ENCODE measurements around the gene C1QC.

Gene C1QC

DNA sequence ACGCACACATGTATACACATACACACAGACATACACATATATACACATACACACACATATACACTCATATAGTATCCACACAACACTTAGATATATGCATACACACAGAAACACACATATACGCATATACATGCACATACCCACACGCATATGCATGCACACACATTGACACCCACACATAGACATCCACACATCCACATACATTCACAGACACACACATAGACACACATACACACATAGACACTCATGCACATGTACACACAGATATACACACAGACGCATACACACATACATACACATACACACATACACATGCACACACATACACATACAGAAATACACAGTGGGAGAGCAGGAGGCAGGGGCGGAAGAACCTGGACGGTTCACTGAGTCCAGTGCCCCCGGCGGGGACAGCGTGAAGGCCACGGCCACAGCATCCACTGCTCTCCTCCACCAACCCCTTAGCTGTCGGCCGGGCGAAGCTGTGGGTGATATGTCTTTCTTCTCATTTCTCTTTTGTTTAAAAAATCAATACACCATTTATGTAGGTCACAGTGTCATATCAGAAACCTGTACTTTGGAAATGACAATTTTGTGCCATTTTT lies 6.8 kb downstream of the C1QC start:
- no peaks in the 10 kb centered on the region for H3K9me3 ChIP-seq (ENCODE audit: control insufficient read depth, low read length)
- H3K4me1 ChIP-seq (ENCODE audit: control insufficient read depth, insufficient read depth, low read length, poor library complexity, severe bottlenecking), result no peaks in the 10 kb centered on the region
- no peaks in the 10 kb centered on the region for H3K36me3 ChIP-seq (ENCODE audit: control insufficient read depth, insufficient read depth, low read length)
- no peak overlapping the region for H3K27ac ChIP-seq (ENCODE audit: low read depth, low read length, severe bottlenecking)
- no peak overlapping the region for H3K4me3 ChIP-seq (ENCODE audit: extremely low read depth, insufficient read depth, low read length, poor library complexity, severe bottlenecking)
- 88 to 94% methylated on average over 8 to 9 of the region's 13 CpGs for WGBS, 2 experiments (ENCODE audit: insufficient coverage in 2 of 2)

DNA sequence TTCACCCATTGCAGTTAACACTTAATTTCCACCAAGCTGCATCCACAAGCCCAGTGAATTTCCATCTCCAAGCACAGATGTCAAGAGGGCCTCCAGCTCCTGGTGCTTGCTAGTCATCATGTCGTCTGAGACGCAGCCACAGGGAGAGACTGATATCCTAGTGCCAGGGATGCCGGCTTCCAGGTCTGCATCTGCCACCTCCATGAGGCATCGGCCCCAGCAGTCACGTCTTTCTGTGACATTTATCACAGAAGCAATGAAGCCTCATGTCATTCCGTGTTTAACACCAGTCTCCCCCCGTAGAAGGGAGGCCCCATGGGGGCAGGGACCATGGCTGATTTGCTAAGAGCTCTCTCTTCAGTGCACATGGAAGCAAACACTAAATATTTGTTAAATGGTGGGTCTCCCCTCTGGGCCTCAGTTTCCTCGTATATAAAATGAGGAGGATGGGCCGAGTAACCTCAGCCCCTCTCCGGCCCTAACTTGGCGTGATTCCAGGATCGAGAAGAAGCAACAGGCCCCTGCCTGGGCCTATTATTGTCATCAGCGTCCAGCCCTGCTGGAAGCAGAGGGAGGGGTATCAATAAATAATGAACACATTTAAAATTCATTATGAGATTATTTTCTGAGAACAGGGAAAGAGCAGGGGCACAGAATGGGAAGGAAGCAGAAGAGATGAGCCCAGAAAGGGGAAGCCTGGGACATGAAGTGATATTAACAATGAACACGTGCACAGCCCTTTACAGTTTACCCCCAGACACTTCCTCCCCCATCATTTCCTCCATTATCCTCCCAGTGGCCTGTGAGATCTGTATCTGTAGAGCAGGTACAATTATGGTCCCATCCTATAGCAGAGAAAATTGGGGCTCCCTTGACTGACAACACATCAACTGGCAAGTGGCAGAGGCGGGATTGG lies 8.8 kb downstream of the C1QC start:
- Histone ChIP-seq H3K4me3 (ENCODE audit: extremely low read depth, insufficient read depth, low read length, poor library complexity, severe bottlenecking) (no peak overlapping the region), H3K4me1 (ENCODE audit: control insufficient read depth, insufficient read depth, low read length, poor library complexity, severe bottlenecking) (no peaks in the 10 kb centered on the region), H3K36me3 (ENCODE audit: control insufficient read depth, insufficient read depth, low read length) (no peaks in the 10 kb centered on the region), H3K9me3 (ENCODE audit: control insufficient read depth, low read length) (no peaks in the 10 kb centered on the region), H3K27ac (ENCODE audit: low read depth, low read length, severe bottlenecking) (no peak overlapping the region)
- 90% methylated on average over 13 of the region's 15 CpGs for WGBS, 2 experiments (ENCODE audit: insufficient coverage in 2 of 2)

DNA sequence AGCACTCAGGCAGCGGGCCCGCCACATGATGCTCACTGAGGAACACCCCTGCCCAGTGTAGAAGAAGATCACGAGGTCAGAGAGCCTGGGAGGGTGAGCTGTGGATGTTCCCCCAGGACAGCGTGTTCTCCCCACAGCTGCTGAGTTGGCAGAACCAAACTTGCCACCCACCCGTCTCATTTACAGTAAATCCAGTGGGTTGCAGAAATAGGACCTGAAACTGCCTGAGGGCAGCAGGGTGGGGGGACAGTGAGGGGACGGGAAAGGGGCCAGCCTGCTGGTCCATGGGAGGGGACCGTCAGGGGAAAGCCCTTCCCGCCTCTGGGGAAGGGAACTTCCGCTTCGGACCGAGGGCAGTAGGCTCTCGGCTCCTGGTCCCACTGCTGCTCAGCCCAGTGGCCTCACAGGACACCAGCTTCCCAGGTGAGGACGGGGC lies 9.5 kb downstream of the C1QC start, which contains the start of gene C1QB:
Gene C1QB (plus strand): TSS at position 356 of the 436 bp plus-strand sequence. CDS start 6,227 bp downstream, outside the sequence.
- Histone ChIP-seq H3K27ac (ENCODE audit: low read depth, low read length, severe bottlenecking) (no peak within 1 kb of the TSS), H3K4me1 (ENCODE audit: control insufficient read depth, insufficient read depth, low read length, poor library complexity, severe bottlenecking) (no peaks in the 10 kb centered on the region), H3K36me3 (ENCODE audit: control insufficient read depth, insufficient read depth, low read length) (no peaks in the 10 kb centered on the region), H3K4me3 (ENCODE audit: extremely low read depth, insufficient read depth, low read length, poor library complexity, severe bottlenecking) (no peak within 1 kb of the TSS), H3K9me3 (ENCODE audit: control insufficient read depth, low read length) (no peaks in the 10 kb centered on the region)
- 84 to 91% methylated on average over 10 to 11 of the region's 13 CpGs for WGBS, 2 experiments (ENCODE audit: insufficient coverage in 2 of 2)

DNA sequence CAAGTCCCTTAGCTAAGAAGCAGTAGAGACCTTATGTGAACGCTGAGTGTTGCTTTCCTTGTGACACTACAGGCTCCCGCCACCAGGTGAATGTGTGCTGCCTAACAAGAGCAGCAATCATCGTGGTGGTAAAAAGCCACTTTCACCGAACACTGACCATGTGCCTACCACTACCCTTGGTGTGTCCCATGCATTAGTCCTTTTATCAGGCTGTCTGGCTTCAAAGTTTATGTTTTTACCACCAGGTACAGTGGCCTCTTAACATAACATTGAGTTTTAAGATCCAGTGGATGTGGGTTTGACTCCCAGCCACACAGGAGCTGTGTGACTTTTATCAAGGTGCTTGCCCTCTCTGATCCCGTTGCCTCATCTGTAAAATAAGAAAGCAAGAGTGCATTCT lies 11.3 kb downstream of the C1QC start:
- Histone ChIP-seq H3K27ac (ENCODE audit: low read depth, low read length, severe bottlenecking) (no peak overlapping the region), H3K36me3 (ENCODE audit: control insufficient read depth, insufficient read depth, low read length) (no peaks in the 10 kb centered on the region), H3K4me1 (ENCODE audit: control insufficient read depth, insufficient read depth, low read length, poor library complexity, severe bottlenecking) (no peaks in the 10 kb centered on the region), H3K9me3 (ENCODE audit: control insufficient read depth, low read length) (no peaks in the 10 kb centered on the region), H3K4me3 (ENCODE audit: extremely low read depth, insufficient read depth, low read length, poor library complexity, severe bottlenecking) (no peak overlapping the region)
- 61 to 68% methylated on average over 4 to 5 of the region's 5 CpGs for WGBS, 2 experiments (ENCODE audit: insufficient coverage in 2 of 2)

DNA sequence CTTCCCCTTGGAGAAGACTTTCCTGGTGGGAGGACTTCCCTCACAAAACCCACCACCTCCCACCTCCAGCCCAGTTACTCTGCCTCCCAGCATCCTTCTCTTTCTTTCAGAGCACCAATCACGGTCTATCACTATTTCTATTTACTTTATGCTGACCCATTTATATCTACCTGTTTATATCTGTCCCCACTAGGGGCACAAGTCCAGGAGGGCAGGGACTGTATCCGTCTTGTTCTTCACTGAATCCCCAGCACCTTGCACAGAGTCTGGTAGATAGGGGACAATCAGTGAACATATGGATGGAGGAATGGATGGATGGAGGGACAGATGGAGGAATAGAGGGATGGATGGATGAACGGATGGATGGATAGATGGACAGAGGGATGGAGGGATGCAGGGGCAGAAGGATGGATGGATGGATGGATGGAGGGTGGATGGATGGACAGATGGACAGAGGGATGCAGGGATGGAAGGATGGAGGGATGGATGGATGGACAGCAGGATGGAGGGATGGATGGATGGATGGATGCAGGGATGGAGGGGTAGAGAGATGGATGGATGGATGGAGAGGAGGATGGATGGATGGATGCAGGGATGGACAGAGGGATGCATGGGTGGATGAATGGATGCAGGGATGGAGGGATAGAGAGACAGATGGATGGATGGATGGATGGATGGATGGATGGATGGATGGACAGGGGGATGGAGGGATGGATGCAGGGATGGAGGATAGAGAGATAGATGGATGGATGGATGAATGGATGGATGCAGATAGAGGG lies 15.1 kb downstream of the C1QC start:
- no peaks in the 10 kb centered on the region for H3K36me3 ChIP-seq (ENCODE audit: control insufficient read depth, insufficient read depth, low read length)
- H3K4me3 ChIP-seq (ENCODE audit: extremely low read depth, insufficient read depth, low read length, poor library complexity, severe bottlenecking), result no peak overlapping the region
- H3K9me3 ChIP-seq (ENCODE audit: control insufficient read depth, low read length), result no peaks in the 10 kb centered on the region
- WGBS, 2 experiments (ENCODE audit: insufficient coverage in 2 of 2), result 71 to 79% methylated on average over 2 to 3 of the region's 3 CpGs
- H3K4me1 ChIP-seq (ENCODE audit: control insufficient read depth, insufficient read depth, low read length, poor library complexity, severe bottlenecking), result no peaks in the 10 kb centered on the region
- H3K27ac ChIP-seq (ENCODE audit: low read depth, low read length, severe bottlenecking), result no peak overlapping the region

DNA sequence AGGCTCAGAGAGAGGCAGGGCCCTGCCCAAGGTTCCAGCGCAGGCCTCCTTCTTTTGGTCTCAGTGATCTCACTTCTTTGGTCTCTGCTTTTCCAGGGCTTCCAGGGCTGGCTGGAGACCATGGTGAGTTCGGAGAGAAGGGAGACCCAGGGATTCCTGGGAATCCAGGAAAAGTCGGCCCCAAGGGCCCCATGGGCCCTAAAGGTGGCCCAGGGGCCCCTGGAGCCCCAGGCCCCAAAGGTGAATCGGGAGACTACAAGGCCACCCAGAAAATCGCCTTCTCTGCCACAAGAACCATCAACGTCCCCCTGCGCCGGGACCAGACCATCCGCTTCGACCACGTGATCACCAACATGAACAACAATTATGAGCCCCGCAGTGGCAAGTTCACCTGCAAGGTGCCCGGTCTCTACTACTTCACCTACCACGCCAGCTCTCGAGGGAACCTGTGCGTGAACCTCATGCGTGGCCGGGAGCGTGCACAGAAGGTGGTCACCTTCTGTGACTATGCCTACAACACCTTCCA lies 17.3 kb downstream of the C1QC start:
- Histone ChIP-seq H3K4me1 (ENCODE audit: control insufficient read depth, insufficient read depth, low read length, poor library complexity, severe bottlenecking) (no peaks in the 10 kb centered on the region), H3K9me3 (ENCODE audit: control insufficient read depth, low read length) (no peaks in the 10 kb centered on the region), H3K36me3 (ENCODE audit: control insufficient read depth, insufficient read depth, low read length) (no peaks in the 10 kb centered on the region), H3K4me3 (ENCODE audit: extremely low read depth, insufficient read depth, low read length, poor library complexity, severe bottlenecking) (no peak overlapping the region), H3K27ac (ENCODE audit: low read depth, low read length, severe bottlenecking) (no peak overlapping the region)
- WGBS, 2 experiments (ENCODE audit: insufficient coverage in 2 of 2), result 94% methylated on average over 18 to 19 of the region's 19 CpGs

DNA sequence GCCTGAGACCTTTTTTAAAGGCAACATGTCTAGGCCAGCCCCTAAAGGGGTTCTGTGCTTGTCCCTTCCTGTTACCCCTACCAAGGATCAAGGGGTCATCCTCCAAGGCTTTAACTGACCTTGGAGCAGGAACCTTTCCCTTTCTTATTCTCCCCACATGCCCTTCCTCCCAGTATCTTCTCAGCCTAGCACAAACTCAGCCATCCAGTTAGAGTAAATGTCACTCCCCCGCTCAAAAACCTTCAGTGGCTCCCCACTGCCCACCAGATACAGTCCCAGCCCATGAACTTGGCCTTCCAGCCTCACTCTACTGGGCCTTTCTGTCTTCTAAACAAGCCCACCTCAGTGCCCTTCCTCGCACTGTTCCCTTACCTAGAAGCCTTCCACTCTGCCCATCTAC lies 18.4 kb downstream of the C1QC start:
- H3K36me3 ChIP-seq (ENCODE audit: control insufficient read depth, insufficient read depth, low read length), result no peaks in the 10 kb centered on the region
- no peak overlapping the region for H3K4me3 ChIP-seq (ENCODE audit: extremely low read depth, insufficient read depth, low read length, poor library complexity, severe bottlenecking)
- H3K4me1 ChIP-seq (ENCODE audit: control insufficient read depth, insufficient read depth, low read length, poor library complexity, severe bottlenecking), result no peaks in the 10 kb centered on the region
- no peak overlapping the region for H3K27ac ChIP-seq (ENCODE audit: low read depth, low read length, severe bottlenecking)
- H3K9me3 ChIP-seq (ENCODE audit: control insufficient read depth, low read length), result no peaks in the 10 kb centered on the region
- 74 to 84% methylated on average over 2 of the region's 2 CpGs for WGBS, 2 experiments (ENCODE audit: insufficient coverage in 2 of 2)

DNA sequence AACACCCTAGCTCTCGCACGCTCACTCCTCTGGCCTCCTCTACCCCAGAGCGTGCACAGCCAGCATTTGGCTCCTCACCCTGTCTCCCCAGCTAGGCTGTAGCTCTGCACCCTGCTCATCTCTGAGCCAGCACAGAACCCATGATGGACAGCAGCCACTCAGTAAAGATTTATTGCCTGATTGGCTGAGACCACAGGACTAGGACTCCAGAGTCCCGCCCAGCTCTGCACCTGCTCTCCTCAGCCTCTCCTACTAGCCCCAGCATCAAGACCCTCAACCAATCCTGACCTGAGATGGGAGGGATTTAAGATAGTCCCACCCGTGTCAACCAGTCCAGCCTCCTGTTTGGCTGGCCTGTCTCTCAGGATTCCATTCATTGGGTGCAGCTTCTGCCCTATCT lies 18.9 kb downstream of the C1QC start:
- 57 to 84% methylated on average over 3 to 4 of the region's 5 CpGs for WGBS, 2 experiments (ENCODE audit: insufficient coverage in 2 of 2)
- no peaks in the 10 kb centered on the region for H3K4me1 ChIP-seq (ENCODE audit: control insufficient read depth, insufficient read depth, low read length, poor library complexity, severe bottlenecking)

DNA sequence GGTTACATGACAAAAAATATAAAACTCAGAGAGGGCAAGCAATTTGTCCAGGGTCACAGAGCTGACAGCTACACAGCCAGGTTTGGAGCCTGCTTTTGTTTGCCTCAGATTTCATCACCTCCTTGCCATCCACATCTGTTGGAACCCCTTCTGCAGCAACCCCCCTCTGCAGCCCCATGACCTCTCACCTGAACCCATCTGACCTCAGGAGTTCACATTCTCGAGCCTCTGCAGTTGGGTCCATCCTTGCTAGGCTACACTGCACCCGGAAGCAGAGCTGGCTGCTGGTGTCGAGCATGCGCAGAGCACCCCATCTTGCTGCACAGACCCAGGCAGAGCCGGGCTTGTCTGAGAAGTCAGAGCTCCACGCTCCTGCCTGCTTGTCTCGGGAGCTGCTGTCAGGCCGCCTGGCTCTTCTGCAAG lies 19.6 kb downstream of the C1QC start:
- H3K4me1 ChIP-seq (ENCODE audit: control insufficient read depth, insufficient read depth, low read length, poor library complexity, severe bottlenecking), result no peaks in the 10 kb centered on the region
- H3K27ac ChIP-seq (ENCODE audit: low read depth, low read length, severe bottlenecking), result no peak overlapping the region
- WGBS, 2 experiments (ENCODE audit: insufficient coverage in 2 of 2), result 86 to 91% methylated on average over 8 of the region's 8 CpGs
- no peak overlapping the region for H3K4me3 ChIP-seq (ENCODE audit: extremely low read depth, insufficient read depth, low read length, poor library complexity, severe bottlenecking)
- no peaks in the 10 kb centered on the region for H3K9me3 ChIP-seq (ENCODE audit: control insufficient read depth, low read length)
- H3K36me3 ChIP-seq (ENCODE audit: control insufficient read depth, insufficient read depth, low read length), result no peaks in the 10 kb centered on the region

More for the DNA sequence above, 18.9 kb downstream of the C1QC start:
- Histone ChIP-seq H3K9me3 (ENCODE audit: control insufficient read depth, low read length) (no peaks in the 10 kb centered on the region), H3K27ac (ENCODE audit: low read depth, low read length, severe bottlenecking) (no peak overlapping the region), H3K36me3 (ENCODE audit: control insufficient read depth, insufficient read depth, low read length) (no peaks in the 10 kb centered on the region), H3K4me3 (ENCODE audit: extremely low read depth, insufficient read depth, low read length, poor library complexity, severe bottlenecking) (no peak overlapping the region)

DNA sequence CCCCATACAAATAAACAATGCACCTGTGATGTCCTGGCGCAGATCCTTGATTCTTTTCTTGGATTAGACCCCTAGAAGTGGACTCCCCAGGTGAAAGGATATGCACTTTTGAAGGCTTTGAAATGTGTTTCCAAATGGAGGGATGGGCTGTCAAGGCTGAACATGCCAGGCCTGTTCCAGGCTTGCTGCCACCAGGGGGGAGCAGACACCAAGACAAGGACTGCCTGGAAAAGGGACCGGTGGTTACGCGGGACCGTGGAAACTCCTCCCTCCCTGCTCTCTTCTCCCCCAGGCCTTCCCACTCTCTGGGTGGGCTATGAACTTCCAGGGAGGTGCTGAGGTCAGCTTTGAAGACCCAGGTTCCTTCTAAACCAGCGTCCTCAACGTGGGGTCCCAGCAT lies 22.3 kb downstream of the C1QC start:
- H3K4me3 ChIP-seq (ENCODE audit: extremely low read depth, insufficient read depth, low read length, poor library complexity, severe bottlenecking), result no peak overlapping the region
- H3K4me1 ChIP-seq (ENCODE audit: control insufficient read depth, insufficient read depth, low read length, poor library complexity, severe bottlenecking), result no peaks in the 10 kb centered on the region
- no peaks in the 10 kb centered on the region for H3K36me3 ChIP-seq (ENCODE audit: control insufficient read depth, insufficient read depth, low read length)
- H3K9me3 ChIP-seq (ENCODE audit: control insufficient read depth, low read length), result no peaks in the 10 kb centered on the region
- no peak overlapping the region for H3K27ac ChIP-seq (ENCODE audit: low read depth, low read length, severe bottlenecking)
- WGBS, 2 experiments (ENCODE audit: insufficient coverage in 2 of 2), result 17 to 43% methylated on average over 3 to 5 of the region's 7 CpGs

Measured in mesodermal cell (in vitro differentiated cells).